ENCODE data around the gene CCDC174. TPM values are rescaled to one million over a fixed set of nuclear protein-coding genes. Genes with fewer than 3 reads are reported as not detected.

The CCDC174 gene
- total RNA-seq, 1 donor from 2014 or later = 5.8 TPM

DNA sequence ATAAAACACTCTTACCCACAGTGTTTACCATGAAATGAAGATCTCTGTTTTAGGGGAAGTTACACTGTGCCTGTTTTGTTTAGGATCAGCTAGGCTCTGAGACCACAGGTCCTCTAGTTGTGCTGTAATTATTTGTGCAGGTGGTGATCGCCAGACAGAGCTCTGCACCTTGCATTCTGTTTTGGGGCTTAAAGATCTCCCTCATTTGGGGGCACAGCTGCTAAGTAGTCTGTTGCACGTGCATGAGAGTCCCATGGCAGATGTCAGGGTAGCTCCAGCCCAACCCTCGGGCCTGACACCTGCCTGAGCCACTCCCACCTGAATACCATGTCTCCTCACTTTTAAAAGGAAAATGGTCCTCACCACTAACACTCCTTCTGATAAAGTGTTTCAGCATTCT lies 35.8 kb downstream of the CCDC174 start:
- Histone ChIP-seq H3K27me3 (ENCODE audit: control insufficient read depth, insufficient read depth, low read length) (no peaks in the 10 kb centered on the region), H3K36me3 (ENCODE audit: control insufficient read depth, insufficient read depth, low read length) (no peaks in the 10 kb centered on the region), H3K4me3 (ENCODE audit: low read depth, low read length) (no peak overlapping the region)
- no peak for FAIRE-seq
- no peak for DNase-seq (ENCODE audit: low read depth)
- TF ChIP-seq, protein P1, sequence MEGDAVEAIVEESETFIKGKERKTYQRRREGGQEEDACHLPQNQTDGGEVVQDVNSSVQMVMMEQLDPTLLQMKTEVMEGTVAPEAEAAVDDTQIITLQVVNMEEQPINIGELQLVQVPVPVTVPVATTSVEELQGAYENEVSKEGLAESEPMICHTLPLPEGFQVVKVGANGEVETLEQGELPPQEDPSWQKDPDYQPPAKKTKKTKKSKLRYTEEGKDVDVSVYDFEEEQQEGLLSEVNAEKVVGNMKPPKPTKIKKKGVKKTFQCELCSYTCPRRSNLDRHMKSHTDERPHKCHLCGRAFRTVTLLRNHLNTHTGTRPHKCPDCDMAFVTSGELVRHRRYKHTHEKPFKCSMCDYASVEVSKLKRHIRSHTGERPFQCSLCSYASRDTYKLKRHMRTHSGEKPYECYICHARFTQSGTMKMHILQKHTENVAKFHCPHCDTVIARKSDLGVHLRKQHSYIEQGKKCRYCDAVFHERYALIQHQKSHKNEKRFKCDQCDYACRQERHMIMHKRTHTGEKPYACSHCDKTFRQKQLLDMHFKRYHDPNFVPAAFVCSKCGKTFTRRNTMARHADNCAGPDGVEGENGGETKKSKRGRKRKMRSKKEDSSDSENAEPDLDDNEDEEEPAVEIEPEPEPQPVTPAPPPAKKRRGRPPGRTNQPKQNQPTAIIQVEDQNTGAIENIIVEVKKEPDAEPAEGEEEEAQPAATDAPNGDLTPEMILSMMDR (IDR thresholded peaks at IDR 0.05; ENCODE audit: insufficient read depth, low read length, severe bottlenecking) = no peak

DNA sequence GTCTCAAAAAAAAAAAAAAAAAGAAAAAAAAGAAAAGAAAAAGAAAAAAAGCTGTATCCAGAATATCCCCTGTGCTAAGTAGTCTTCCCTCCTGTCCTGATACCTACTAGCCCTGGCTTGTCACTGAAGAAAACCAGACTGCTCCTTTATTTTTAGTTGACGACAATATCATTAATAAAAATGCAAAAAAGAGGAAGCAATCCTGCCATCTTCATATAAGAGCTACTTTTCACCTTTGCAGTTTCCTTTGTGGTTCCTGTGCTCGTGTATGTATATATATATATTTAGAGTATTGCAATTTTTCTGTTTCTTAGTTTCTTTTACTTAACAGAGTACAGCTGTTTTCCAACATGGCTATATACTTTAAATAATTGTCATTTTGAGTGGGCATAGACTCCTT lies 37.0 kb downstream of the CCDC174 start:
- TF ChIP-seq, protein P1 (IDR thresholded peaks at IDR 0.05; ENCODE audit: insufficient read depth, low read length, severe bottlenecking) = no peak
- DNase-seq (ENCODE audit: low read depth) (no peak), FAIRE-seq (no peak)
- no peaks in the 10 kb centered on the region for H3K27me3 ChIP-seq (ENCODE audit: control insufficient read depth, insufficient read depth, low read length)
- no peak overlapping the region for H3K4me3 ChIP-seq (ENCODE audit: low read depth, low read length)
- H3K36me3 ChIP-seq (ENCODE audit: control insufficient read depth, insufficient read depth, low read length) = no peaks in the 10 kb centered on the region

DNA sequence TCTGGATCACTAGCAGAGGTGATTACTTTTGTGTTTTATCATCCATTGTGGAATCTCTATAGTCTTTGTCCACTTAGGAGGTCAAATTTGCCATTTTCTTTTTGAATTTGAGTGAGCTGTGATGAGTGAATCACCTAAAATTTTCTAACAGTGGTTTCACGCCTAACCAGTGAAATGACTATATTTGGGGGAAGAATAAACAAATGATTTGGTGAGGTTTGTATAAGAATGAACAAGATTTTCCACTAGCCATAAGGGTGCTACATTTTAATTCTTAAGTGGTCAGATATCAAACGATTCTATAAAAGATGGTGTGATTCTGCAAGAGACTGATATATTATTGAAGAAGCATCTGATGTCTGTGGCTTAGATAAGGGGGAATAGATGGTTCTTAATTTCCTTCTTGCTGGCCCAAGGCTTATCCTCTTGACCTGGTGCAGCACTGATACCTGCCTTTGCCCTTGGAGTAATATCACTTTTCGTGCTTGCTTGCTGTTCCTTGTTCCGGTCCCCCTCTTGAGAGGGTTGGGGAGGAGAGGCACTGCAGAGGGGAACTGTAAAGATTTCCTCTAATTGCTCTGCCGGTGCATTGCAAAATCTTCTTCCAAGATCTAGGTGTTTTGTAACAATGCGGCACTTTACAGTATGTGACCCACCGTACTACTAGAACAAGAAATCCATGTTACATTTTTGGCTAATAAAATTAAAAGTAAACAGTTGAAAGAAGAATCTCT lies 37.9 kb downstream of the CCDC174 start:
- Histone ChIP-seq H3K4me3 (ENCODE audit: low read depth, low read length) (no peak overlapping the region), H3K36me3 (ENCODE audit: control insufficient read depth, insufficient read depth, low read length) (no peaks in the 10 kb centered on the region), H3K27me3 (ENCODE audit: control insufficient read depth, insufficient read depth, low read length) (no peaks in the 10 kb centered on the region)
- TF ChIP-seq, protein P1 (IDR thresholded peaks at IDR 0.05; ENCODE audit: insufficient read depth, low read length, severe bottlenecking) = no peak
- no peak for FAIRE-seq
- no peak for DNase-seq (ENCODE audit: low read depth)

DNA sequence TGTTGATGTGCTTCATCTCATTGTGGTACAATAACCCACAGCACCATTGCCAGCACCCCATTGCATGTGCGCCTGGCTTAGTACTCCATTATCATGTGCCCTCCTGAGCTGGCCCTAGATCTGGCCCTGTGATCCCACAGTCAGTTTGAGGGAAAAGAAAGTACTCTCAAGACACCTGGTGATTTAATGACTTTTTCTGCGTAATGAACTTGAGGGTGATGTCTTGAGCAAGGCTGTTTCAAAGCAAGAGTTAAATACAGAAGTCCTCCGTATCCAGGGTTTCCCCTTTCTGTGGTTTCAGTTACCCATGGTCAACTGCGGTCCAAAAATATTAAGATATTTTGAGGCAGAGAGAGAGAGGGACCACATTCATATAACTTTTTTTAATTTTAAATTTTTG lies 39.7 kb downstream of the CCDC174 start:
- TF ChIP-seq, protein P1 (IDR thresholded peaks at IDR 0.05; ENCODE audit: insufficient read depth, low read length, severe bottlenecking) = no peak
- H3K4me3 ChIP-seq (ENCODE audit: low read depth, low read length) = no peak overlapping the region
- H3K36me3 ChIP-seq (ENCODE audit: control insufficient read depth, insufficient read depth, low read length) = no peaks in the 10 kb centered on the region
- FAIRE-seq (no peak), DNase-seq (ENCODE audit: low read depth) (no peak)
- H3K27me3 ChIP-seq (ENCODE audit: control insufficient read depth, insufficient read depth, low read length) = no peaks in the 10 kb centered on the region

- Histone ChIP-seq H3K36me3 (ENCODE audit: control insufficient read depth, insufficient read depth, low read length) (no peaks in the 10 kb centered on the region), H3K4me3 (ENCODE audit: low read depth, low read length) (no peak overlapping the region), H3K27me3 (ENCODE audit: control insufficient read depth, insufficient read depth, low read length) (no peaks in the 10 kb centered on the region)
- DNase-seq (ENCODE audit: low read depth) (no peak), FAIRE-seq (no peak)
- TF ChIP-seq, protein P1 (IDR thresholded peaks at IDR 0.05; ENCODE audit: insufficient read depth, low read length, severe bottlenecking) = no peak
Observed at GRCh38 chr3:14691719-14692118, 40.2 kb downstream of the CCDC174 start.
